WI38 (cell line): Measurements from ENCODE around the gene DDA1.
"Not testable (repeated sequence)": the region's sequence is repeated elsewhere in the genome, so short reads cannot be mapped to it uniquely, and the experiment has no call there.

Experiments used
- H3K4me3 ChIP-seq: 2 replicates; pipeline ENCODE4 v1.5.1; 2011; ENCODE audit warnings: low read depth, mild to moderate bottlenecking, control low read depth, low read length
- TF ChIP-seq, protein P1 (sequence below): IDR thresholded peaks from 2 replicates; pipeline ENCODE4 v1.5.1; 2012; ENCODE audit warnings: low read depth, mild to moderate bottlenecking, control low read depth, low read length

DDA1 gene

DNA sequence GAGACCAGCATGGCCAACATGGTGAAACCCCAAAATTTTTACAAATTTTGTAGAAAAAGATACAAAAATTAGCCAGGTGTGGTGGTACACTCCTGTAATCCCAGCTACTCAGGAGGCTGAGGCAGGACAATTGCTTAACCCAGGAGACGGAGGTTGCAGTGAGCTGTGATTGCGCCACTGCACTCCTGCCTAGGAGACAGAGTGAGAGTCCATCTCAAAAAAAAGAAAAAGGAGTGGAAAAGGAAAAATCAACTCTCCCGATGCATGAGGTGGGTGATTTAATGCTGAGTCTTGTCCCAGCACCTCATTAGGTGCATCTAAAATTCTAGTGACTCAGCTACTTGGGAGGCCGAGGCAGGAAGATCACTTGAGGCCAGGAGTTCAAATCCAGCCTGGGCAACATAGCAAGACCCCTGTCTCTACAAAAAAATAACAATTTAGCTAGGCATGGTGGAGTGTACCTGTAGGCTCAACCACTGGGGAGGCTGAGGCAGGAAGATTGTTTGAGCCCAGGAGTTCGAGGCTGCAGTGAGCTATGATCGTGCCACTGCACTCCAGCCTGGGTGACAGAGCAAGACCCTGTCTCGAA is 47.8 kb downstream of the DDA1 start:
- TF ChIP-seq, protein P1, sequence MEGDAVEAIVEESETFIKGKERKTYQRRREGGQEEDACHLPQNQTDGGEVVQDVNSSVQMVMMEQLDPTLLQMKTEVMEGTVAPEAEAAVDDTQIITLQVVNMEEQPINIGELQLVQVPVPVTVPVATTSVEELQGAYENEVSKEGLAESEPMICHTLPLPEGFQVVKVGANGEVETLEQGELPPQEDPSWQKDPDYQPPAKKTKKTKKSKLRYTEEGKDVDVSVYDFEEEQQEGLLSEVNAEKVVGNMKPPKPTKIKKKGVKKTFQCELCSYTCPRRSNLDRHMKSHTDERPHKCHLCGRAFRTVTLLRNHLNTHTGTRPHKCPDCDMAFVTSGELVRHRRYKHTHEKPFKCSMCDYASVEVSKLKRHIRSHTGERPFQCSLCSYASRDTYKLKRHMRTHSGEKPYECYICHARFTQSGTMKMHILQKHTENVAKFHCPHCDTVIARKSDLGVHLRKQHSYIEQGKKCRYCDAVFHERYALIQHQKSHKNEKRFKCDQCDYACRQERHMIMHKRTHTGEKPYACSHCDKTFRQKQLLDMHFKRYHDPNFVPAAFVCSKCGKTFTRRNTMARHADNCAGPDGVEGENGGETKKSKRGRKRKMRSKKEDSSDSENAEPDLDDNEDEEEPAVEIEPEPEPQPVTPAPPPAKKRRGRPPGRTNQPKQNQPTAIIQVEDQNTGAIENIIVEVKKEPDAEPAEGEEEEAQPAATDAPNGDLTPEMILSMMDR = no peak
- no peak overlapping the region for H3K4me3 ChIP-seq

DNA sequence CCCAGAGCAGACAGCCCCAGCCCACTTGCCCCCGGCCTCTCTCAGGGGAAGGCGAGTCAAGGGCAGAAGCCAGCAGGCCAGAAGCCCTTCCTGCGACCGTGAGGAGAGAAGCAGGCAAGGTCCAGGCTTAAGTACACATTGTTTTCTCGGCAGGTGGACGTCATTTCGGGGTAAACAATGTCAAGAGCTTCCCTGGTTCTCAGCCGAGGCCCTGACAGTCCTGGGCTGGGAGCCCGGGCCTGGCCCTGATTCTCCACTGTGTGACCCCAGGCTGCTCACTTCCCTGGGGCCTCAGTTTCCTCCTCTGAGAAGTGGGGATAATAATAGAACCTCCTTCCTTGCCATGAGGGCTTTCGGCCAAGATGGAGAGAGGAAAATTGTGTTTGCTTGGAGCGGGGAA is 48.4 kb downstream of the DDA1 start:
- TF ChIP-seq, protein P1 = no peak
- H3K4me3 ChIP-seq = no peak overlapping the region

DNA sequence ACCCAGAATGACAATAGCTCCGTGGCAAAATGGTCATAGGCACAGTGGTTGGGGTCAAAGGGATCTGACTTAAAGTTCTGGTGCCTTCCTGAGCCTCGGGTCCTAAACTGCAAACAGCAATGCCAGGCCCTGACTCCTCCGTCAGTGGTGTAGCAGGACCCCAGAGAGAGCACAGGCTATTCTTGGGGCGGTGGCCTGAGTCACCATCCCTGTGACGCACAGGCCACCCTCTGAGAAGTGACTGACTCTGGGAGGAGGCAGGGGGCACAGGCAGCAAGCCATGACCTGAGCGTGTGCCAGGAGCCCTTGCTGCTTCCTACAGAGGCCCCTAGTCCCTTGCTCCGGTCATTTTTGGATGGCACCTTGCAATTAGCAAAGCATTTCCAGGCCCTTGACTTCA is 49.0 kb downstream of the DDA1 start:
- no peak overlapping the region for H3K4me3 ChIP-seq
- TF ChIP-seq, protein P1 = no peak

DNA sequence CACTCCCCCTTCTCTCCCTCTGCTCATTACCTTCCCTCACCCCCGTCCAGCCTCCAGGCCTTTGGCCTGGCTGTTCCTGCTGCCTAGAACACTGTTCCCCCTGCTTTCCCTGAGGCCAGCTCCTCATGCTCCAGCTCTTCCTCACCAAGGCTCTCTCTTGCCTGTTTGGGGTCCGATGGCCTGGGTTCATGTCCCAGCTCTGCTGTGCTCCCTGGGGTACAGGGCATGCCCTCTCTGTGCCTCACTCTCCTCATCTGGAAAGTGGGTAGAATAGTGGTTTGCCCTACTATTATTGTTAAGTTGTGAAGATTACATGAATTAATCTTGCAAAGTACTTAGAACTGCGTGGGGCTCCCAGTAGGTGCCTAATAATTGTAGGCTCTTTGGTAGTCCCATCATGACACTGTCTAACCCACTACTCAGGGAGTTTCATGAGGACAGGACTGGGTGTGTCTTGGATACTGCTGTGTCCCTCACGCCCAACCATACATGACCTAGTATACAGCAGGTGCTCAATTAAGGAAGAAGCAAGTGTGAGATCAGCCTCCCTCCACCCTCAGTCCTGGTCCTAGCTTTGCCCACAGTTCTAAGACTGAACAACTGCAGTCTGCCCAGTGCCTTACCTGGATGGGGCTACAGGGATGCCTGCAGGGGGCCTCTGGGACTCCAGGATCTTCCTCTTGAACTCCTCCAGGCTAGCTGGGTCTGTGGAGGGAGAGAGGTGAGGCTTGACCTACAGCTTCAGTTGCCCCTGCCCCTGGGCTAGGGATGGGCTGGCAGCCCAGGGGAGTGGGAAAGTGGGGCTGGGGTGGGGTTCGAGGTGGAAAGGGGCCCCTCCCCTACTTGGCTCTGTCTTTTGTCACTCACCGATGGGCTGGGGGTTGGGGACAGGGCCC is 50.8 kb downstream of the DDA1 start:
- H3K4me3 ChIP-seq = no peak overlapping the region
- TF ChIP-seq, protein P1 = no peak

DNA sequence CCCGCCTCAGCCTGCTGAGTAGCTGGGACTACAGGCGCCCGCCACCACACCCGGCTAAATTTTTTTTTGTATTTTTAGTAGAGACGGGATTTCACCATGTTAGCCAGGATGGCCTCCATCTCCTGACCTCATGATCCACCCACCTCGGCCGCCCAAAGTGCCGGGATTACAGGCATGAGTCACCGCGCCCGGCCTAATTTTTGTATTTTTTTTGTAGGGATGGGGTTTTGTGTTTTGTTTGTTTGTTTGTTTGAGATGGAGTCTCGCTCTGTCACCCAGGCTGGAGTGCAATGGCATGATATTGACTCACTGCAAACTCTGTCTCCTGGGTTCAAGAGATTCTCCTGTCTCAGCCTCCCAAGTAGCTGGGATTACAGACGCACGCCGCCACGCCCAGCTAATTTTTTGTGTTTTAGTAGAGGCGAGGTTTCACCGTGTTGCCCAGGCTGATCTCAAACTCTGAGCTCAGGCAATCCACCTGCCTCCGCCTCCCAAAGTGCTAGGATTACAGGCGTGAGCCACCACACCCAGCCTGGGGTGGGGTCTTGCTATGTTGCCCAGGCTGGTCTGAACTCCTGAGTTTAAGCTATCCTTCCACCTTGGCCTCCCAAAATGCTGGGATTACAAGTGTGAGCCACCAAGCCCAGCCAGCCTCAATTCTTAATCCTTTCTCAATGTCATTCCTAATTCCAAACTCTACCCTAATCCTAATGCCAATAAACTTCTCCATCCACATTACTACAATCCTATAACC is 54.7 kb downstream of the DDA1 start:
- not testable (repeated sequence) for H3K4me3 ChIP-seq

DNA sequence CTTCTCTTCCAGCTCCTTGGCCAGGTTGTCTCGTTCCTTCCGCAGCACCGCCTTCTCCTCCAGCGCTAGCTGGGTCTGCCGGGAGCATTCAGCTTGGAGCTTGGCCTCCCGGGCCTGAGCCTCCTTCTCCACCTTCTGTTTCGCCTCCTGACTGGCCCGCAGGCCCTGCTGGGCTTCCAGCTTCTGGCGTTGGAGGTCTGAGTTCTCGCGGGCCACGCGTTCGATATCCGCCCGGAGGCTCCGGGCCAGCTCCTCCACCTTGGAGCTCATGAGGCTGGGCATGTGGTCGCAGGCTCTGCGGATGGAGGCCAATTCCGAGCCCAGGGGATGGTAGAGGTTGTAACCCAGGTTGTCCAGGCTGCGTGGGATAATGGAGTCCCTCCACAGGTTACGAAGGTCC is 56.0 kb downstream of the DDA1 start:
- TF ChIP-seq, protein P1 = no peak
- no peak overlapping the region for H3K4me3 ChIP-seq

DNA sequence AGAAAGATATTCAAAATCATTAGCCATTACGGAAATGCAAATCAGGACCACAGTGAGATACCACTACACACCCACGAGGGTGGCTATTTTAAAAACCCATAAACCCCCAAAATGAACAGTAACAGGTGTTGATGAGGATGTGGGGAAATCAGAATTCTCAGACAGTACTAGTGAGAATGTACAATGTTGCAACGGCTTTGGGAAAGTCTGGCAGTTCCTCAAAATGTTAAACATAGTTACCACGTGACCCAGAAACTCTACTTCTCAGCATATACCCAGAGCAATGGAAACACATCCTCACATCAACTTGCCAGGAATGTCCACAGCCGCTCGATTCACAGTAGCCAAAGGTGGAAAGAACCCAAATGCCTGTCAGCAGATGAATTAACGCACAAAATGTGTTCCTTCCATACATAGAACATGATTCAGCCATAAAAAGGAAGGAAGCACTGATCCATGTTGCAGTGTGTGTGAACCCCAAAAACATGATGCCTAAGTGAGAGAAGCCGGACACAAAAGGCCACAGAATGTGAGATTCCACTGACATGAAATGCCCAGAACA is 60.7 kb downstream of the DDA1 start:
- TF ChIP-seq, protein P1 = no peak
- H3K4me3 ChIP-seq = no peak overlapping the region
